Articular chondrocyte of knee joint (primary cell): ENCODE measurements around the gene IRX2. TPM values are rescaled to one million over a fixed set of nuclear protein-coding genes. Genes with fewer than 3 reads are reported as not detected.

ENCODE experiments used
- total RNA-seq: library from RNA; depleted of rRNA; stranded (reverse); fragments of >200 nt; gene quantifications from 2 replicates; pipeline ENCODE4 v1.2.3, GENCODE V29; 2012

IRX2 gene
- 0.39 and 0.97 TPM in 2 replicates for total RNA-seq

DNA sequence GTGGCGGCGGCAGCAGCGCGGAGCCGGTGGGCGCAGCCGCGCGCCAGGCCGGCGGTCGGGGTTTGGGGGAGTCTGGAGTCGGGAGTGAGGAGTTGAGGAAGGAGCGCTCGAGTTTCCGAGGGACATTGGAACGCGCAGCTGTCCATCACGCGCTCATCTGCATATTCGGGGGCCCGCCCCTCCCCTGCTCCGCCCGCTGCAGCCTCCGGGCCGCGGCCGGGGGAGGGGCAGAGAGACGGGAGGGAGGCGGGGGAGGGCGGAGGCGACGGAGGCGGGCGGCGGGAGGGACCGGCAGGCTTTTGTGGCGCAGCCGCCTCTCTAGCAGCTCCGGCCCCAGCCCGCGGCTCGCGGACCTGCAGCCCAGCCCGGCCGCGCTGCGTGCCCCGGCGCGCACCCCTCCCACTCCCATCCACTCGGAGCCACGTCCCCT lies at the start of gene IRX2:
TSS of gene IRX2 (minus strand) at position 86 of the 430 bp plus-strand sequence. CDS start 264 bp downstream, outside the sequence.

